GM19467 (cell line): ENCODE measurements around the gene ADD3.

Source experiments
- ATAC-seq: cut with Tn5 transposase; IDR thresholded peaks from one replicate; pipeline ENCODE4 v1.9.1; 2021; ENCODE audit warnings: mild to moderate bottlenecking, moderate library complexity; ENCODE audit not compliant: unreplicated experiment

Gene ADD3

GRCh38 chr10:110144507-110144906 is 136.7 kb downstream of the ADD3 start:
- no peak for ATAC-seq

- ATAC-seq: no peak
Measured at GRCh38 chr10:110147961-110148360, 140.2 kb downstream of the ADD3 start.

GRCh38 chr10:110149259-110149658 is 141.5 kb downstream of the ADD3 start:
- ATAC-seq: no peak

- no peak for ATAC-seq
Measured at GRCh38 chr10:110150046-110150445, 142.3 kb downstream of the ADD3 start.

GRCh38 chr10:110150981-110151380 is 143.2 kb downstream of the ADD3 start:
- ATAC-seq: no peak

- no peak for ATAC-seq
Measured at GRCh38 chr10:110151467-110151866, 143.7 kb downstream of the ADD3 start.

GRCh38 chr10:110151971-110152370 is 144.2 kb downstream of the ADD3 start:
- ATAC-seq: no peak

- no peak for ATAC-seq
Measured at GRCh38 chr10:110153396-110153795, 145.6 kb downstream of the ADD3 start.

- ATAC-seq: no peak
Measured at GRCh38 chr10:110156046-110156445, 148.3 kb downstream of the ADD3 start.

- ATAC-seq: no peak
Measured at GRCh38 chr10:110158051-110159005, 150.5 kb downstream of the ADD3 start.

GRCh38 chr10:110160081-110160480 is 152.3 kb downstream of the ADD3 start:
- no peak for ATAC-seq

- no peak for ATAC-seq
Measured at GRCh38 chr10:110160522-110160921, 152.7 kb downstream of the ADD3 start.

GRCh38 chr10:110162741-110163145 is 155.0 kb downstream of the ADD3 start:
- ATAC-seq: no peak

- no peak for ATAC-seq
Measured at GRCh38 chr10:110163192-110163773, 155.5 kb downstream of the ADD3 start.

GRCh38 chr10:110163841-110164240 is 156.1 kb downstream of the ADD3 start:
- no peak for ATAC-seq

GRCh38 chr10:110165239-110165638 is 157.5 kb downstream of the ADD3 start:
- ATAC-seq: no peak

GRCh38 chr10:110167149-110167548 is 159.4 kb downstream of the ADD3 start:
- ATAC-seq: no peak

- ATAC-seq: no peak
Measured at GRCh38 chr10:110168601-110169481, 161.1 kb downstream of the ADD3 start.

- no peak for ATAC-seq
Measured at GRCh38 chr10:110169586-110169985, 161.8 kb downstream of the ADD3 start.

GRCh38 chr10:110170142-110170971 is 162.6 kb downstream of the ADD3 start:
- no peak for ATAC-seq
